NCI-H2227 (cell line): ENCODE measurements around the gene TEX10.
"Not testable (repeated sequence)": the region's sequence is repeated elsewhere in the genome, so short reads cannot be mapped to it uniquely, and the experiment has no call there.

ENCODE experiments used
- DNase-seq: peaks from one replicate; lab custom pipeline; 2025; ENCODE audit not compliant: unreplicated experiment; lab: John Stamatoyannopoulos, UW

The TEX10 gene

GRCh38 chr9:100352727-100353505 lies at the start of gene TEX10:
TEX10 (minus strand) TSS chr9:100352942; CDS start chr9:100349363, 3,579 bp downstream.
- peak; percentile 92 for DNase-seq

- no peak for DNase-seq
Observed at GRCh38 chr9:100401042-100401441, 48.3 kb upstream of the TEX10 start.

- no peak for DNase-seq
Observed at GRCh38 chr9:100397529-100398266, 45.0 kb upstream of the TEX10 start.

GRCh38 chr9:100396769-100397168 lies 44.0 kb upstream of the TEX10 start:
- DNase-seq, result no peak

- DNase-seq, result no peak
Observed at GRCh38 chr9:100394816-100395215, 42.1 kb upstream of the TEX10 start.

GRCh38 chr9:100394032-100394695 lies 41.4 kb upstream of the TEX10 start:
- DNase-seq, result no peak

- not testable (repeated sequence) for DNase-seq
Observed at GRCh38 chr9:100392989-100393388, 40.2 kb upstream of the TEX10 start.

GRCh38 chr9:100379862-100380261 lies 27.1 kb upstream of the TEX10 start:
- DNase-seq, result no peak

- no peak for DNase-seq
Observed at GRCh38 chr9:100377015-100377414, 24.3 kb upstream of the TEX10 start.

- no peak for DNase-seq
Observed at GRCh38 chr9:100375658-100376057, 22.9 kb upstream of the TEX10 start.

- no peak for DNase-seq
Observed at GRCh38 chr9:100372648-100373047, 19.9 kb upstream of the TEX10 start.

- DNase-seq, result no peak
Observed at GRCh38 chr9:100370064-100370723, 17.5 kb upstream of the TEX10 start.

GRCh38 chr9:100368672-100369071 lies 15.9 kb upstream of the TEX10 start:
- no peak for DNase-seq

GRCh38 chr9:100366121-100366520 lies 13.4 kb upstream of the TEX10 start:
- no peak for DNase-seq

- DNase-seq, result no peak
Observed at GRCh38 chr9:100364013-100364412, 11.3 kb upstream of the TEX10 start.

GRCh38 chr9:100359057-100359456 lies 6.3 kb upstream of the TEX10 start:
- no peak for DNase-seq

GRCh38 chr9:100357501-100357900 lies 4.8 kb upstream of the TEX10 start:
- no peak for DNase-seq

- no peak for DNase-seq
Observed at GRCh38 chr9:100355561-100355960, 2.8 kb upstream of the TEX10 start.

- no peak for DNase-seq
Observed at GRCh38 chr9:100354121-100354800, 1.5 kb upstream of the TEX10 start.

GRCh38 chr9:100352201-100352726 lies 478 bp downstream of the TEX10 start:
- DNase-seq, result peak; percentile 34
